SKM-1 treated with dmso at 0.1 percent for 144 hours (cell line): ENCODE data around the gene CALML5.

Source experiments
- DNase-seq: peaks from one replicate; lab custom pipeline; 2025; ENCODE audit not compliant: unreplicated experiment; lab: John Stamatoyannopoulos, UW

The CALML5 gene

GRCh38 chr10:5502571-5503476 lies 3.5 kb upstream of the CALML5 start:
- DNase-seq: no peak

DNA sequence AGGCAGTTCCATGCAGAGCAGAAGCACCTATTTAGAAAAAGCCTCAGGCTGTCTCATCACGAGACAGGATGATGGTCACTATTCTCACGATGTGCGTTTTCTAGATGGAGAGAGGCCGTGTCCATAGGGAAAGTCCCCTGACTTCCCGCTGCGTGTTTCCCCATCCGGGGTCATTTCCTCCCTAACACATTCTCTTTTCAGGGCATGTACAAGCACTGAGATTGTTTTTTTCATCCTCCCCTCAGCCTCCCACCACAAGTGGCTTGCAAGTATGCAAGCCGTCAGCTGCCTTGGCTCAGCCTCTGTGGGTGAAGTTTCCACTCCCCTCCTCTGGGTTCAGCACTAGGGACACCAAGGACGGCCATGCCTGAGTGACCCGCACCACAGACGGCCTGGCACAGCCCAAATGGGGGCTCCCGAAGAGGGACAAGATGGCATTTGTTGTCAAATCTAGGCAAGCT lies 2.7 kb upstream of the CALML5 start:
- DNase-seq: no peak

- no peak for DNase-seq
These were observed 1.5 kb upstream of the CALML5 start for GRCh38 chr10:5500910-5501309.

DNA sequence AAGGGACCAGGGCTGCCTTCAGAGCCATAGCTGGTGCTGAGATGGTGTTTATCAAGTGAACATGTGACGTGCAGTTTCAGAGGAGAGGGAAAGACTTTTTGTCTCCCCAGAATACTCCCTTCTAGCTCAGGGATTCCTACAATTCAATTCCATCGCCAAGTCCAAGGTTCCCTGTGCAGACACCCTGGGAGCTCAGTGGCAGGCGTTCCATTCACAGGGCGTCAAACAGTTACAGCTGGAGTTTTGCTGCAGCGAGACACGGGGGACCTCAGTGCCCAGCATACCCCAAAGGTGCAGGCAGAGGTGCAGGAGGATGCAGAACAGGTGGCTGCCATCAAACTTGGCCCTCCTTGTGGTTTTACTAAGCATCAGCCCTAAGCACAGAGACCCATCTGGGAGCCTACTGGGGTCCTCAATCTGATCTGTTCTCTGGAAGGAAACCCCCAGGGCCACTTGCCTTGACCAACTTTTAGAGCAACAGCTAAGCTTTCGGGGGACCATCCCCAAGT lies 846 bp upstream of the CALML5 start:
- DNase-seq: no peak

GRCh38 chr10:5498791-5499492 lies 428 bp downstream of the CALML5 start:
- DNase-seq: no peak

DNA sequence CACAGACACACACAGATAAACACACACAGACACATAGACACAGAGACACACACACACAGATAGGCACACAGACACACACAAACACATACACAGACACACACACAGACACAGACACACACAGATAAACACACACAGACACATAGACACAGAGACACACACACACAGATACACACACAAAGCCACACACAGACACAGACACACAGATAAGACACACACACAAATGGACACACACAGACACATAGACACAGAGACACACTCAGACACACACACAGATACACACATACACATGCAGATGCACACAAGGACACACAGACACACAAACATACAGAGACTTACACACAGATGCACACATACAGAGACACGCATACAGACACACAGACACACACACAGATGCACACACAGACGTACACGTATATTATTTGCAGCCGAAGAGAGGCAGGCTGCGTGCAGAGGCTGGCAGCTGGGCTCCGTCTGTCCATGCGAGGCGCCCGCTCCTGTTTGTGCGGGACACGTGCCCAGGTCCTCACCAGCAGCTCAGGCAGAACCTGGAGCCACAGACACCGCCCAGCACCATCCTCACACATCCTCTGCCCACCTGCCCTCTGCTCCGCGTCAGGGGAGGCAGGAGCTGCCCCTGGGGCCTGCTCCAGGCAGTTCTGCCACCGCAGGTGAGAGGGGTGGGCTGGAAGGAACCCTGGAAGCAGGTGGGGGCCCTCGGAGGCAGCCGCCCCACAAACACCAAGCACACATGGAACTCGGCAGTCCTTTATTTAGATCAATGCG lies 1.2 kb downstream of the CALML5 start:
- no peak for DNase-seq

GRCh38 chr10:5497289-5497688 lies 2.1 kb downstream of the CALML5 start:
- no peak for DNase-seq

GRCh38 chr10:5496261-5497250 lies 2.8 kb downstream of the CALML5 start:
- DNase-seq: no peak

GRCh38 chr10:5494611-5495010 lies 4.8 kb downstream of the CALML5 start:
- no peak for DNase-seq

GRCh38 chr10:5493691-5494090 lies 5.7 kb downstream of the CALML5 start:
- no peak for DNase-seq

GRCh38 chr10:5492929-5493576 lies 6.3 kb downstream of the CALML5 start:
- DNase-seq: no peak

- no peak for DNase-seq
These were observed 7.0 kb downstream of the CALML5 start for GRCh38 chr10:5492322-5492855.

GRCh38 chr10:5491477-5491876 lies 7.9 kb downstream of the CALML5 start:
- no peak for DNase-seq

DNA sequence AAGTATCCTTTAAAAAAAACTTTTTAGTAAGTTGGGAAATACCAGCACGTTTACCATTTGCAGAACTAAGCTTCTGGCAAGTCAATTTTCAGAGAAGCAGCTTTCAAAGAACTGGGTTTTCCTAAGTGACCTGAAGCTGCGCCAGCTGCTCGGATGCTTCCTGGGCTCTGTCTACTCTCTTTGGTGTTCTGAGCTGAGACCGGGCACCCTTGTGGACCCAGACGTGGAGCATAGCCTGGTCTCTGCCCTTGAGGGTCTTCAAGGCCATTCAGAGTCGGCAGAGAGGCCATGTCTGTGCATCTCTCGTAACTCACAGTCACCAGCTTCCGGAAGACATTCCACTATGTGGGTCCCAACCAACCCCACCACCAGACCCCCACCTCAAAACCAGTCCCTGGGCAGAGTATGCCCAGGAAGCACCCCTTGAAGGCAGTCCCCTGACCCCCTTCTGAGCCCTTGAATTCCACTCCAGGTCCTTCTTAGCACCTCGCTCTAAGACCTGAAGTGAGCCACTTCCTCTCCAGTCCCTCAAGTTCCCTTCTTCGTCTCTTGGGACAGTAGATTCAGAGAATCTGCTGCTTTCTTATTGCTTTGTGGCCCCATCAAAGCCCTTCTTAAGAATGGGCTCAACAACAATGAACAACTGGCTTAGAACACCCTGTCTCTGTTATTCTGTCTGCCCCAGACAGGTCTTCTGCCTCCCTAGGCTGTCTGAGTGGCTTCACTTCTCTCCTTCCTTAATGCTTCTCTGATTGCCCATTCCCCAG lies 8.5 kb downstream of the CALML5 start:
- DNase-seq: no peak

DNA sequence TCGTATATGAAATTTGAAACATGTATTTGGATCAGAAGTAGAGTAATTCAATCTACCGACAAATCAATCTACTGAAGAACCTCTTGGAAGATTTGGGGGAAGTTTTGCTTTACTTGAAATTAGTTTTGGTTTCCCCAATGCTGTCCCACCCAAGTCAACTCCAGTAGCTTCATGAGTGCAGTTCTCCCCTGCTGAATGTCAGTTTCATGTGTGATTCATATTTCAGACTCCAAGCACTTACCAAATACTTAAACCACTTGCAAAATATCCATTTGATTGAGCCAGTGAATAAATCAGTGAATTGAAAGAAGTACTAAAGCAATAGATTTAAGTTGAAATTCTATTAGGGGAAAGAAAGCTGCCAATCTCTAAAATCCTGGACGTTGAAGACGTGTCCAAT lies 9.3 kb downstream of the CALML5 start:
- no peak for DNase-seq

DNA sequence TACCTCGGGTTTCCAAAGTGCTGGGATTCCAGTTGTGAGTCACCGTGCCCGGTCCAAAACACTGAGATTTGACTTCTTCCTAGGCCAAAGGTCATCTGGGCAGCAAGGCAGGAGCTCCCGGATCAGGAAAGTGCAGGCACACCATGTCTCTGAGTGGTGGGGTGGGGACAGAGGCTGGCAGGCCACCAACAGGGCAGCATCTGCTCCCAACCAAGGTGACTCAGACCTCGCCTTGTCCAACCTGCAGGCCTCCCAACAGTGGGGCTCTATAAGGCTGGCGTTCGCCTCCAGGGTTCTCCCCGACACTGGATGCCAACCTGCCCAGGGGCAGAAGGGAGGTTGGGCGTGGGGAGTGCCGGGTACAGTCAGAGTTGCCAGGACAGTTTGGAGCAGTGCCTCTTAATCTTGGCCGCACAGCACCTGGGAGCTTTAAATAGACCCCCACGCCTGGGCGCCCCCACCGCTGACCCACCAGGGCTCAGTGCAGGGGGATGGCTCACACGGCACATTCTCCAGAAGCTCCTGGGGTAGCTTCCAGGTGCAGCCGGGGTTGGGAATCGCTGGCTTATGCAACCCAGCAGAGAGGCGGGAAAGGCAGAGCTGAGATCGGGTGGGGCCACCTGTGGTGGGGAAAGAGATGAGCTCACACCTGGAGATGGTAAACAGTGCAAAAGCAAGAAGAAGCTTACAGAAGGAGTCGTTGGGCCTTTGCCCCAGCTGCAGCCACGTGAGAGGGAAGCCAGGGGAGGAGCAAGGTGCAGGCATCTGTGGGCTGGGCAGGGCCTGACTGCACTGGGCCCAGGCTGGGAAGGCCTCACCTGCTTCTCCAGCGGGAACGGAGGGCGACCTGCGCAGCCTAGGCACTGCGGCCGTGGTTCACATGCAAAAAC lies 10.9 kb downstream of the CALML5 start:
- no peak for DNase-seq

DNA sequence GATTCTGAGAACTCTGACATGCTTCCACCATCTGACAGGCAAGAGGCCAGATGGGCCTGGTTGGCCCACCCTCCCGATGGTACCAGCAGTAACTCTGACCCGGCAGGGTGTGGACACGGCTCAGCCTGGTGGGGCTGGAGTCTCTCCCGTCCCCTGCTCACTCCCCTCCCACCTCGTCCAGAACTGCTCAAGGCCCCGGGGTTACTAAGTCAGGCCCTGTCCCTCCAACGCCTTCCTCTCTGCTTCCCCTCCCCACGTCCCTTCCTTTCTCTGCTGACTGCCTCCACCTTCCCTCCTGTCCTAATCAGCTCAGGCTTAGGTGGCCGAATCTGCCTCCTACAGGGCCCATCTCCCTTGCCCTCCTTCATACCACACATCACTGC lies 12.5 kb downstream of the CALML5 start:
- no peak for DNase-seq
